ENCODE measurements around the gene EXOC2.

Gene EXOC2

DNA sequence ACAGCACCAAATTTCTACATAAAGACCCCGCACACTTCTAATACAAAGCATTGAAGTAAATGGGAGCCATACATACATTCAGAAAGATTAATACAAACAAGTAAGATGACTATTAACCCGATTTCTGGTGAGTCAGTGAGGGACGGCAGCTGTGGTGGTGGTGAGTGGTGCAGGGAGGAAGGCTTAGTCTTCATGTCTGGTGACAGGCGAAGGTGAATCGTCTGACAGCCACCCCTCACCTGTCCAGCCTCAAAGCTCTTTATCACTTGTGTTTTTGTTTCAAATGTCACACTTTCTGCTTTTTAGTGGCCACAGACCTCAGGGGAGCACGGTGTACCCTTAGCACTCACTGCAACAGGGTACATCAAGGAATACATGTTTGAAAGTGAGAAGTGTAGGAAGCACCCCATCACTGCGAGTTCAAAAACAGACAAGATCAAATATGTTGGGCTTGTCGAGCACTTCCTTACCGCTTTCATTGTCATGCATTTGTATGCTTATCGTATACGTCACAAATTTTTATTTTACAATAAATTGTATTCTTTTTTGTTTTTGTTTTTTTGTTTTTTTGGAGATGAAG, 237.8 kb downstream of the EXOC2 start:
- no peak for DNase-seq

DNA sequence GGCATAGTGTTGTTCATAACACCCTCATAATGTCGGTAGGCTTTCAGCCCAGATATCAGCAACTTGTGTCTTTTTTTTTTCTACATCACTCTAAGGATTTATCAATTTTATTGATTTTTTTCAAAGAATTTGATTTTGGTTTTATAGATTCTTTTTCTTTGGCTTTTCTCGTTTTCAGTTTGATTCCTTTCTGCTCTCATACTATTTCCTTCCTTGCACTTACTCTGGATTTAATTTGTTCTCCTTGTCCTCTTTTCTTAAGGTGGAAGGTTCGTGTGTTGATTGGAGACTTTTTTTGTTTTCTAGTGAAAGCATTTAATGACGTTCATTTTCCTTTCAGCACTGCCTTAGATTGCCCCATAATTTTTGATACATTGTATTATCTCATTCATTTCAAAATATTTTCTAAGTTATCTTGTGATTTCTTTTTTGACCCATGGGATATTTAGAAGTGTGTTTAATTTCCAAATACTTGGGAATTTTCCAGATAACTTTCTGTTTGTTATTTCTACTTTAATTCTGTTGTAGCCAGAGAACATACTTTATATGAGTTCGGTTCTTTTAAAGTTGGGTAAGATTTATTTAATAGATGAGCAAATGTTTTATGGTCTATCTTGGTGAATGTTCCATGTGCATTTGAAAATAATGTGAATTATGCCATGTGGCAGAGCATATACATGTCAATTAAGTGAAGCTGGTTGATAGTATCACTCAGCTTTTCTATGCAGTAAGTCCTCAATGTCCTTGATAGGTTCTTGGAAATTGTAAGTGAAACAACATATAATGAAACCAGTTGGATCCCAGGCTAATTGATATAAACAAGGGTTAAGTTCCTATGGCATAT, 238.6 kb downstream of the EXOC2 start:
- DNase-seq = no peak

DNA sequence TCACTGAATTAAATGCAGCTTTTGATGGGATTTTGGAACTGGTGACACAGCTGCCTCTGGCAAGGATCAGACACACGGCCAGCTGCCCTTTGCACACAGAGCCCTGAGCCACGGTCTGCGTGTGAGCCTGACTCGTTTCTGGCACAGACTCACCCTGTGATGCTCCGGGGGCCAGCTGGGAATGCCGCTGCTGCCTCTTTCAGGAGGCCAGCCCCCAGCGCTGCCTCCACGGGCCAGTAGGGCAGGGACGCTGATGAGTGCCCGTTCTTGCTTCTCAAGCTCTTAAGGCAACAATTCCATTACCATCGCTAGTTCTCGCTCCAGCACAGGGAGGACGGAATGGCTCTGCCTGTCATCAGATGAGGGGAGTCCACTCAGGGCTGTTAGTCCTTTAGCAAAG, 239.8 kb downstream of the EXOC2 start:
- peak; percentile 51 for DNase-seq

DNA sequence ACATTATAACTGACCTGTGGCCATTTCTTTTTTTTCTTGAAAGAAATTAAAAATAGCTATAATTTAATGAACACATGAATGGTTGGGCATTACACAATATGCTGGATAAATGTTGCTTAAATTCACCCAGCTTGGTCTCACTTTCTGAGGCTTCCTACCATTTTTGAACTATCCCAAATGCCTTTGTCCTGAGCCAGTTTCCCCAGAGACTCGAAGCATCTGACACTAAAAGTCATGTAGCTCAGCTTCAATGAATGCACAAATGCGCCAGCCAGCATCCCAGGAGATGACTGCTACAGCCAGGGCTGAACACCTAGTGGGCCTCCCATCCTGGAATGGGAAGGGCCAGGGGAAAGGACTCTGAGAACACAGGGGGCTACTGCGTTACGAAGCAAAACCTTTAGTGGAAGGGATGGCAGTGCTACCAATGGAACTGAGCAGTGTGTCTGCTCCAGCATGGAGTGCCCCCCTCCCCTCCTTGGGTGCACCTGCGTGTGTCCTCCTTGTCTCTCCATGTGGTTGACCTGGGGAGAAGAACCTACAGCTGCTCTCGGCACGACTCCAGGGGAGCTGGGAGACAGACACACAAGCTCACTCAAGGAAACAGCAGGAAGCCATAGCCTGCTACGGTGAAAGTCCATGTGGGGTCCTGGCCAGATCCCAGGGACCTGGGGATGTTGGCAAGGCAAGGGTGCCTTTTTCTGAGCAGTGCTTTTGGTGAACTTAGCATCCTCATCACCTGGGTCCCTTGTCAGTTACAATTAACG, 240.5 kb downstream of the EXOC2 start:
- DNase-seq = peak; percentile 29

DNA sequence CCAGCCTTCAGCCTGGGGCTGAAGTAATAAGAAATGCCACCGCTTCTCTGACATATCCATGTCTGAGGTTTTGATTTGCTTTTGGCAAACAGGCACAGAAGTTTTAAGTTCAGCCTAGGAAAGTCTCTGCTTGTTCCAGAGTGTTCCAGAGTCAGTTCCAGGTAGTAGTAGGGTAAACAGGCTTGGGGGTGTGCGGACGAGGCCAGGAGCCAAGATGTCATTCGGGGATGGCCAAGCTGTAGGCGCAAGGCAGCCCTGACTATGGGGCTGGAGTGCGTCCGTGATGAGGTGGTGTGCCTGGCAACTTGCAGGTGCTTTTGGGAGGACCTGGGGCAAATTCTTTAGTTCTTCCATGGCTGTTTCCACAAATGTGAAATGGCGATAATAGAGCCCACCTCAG, 241.1 kb downstream of the EXOC2 start:
- peak; percentile 27 for DNase-seq

DNA sequence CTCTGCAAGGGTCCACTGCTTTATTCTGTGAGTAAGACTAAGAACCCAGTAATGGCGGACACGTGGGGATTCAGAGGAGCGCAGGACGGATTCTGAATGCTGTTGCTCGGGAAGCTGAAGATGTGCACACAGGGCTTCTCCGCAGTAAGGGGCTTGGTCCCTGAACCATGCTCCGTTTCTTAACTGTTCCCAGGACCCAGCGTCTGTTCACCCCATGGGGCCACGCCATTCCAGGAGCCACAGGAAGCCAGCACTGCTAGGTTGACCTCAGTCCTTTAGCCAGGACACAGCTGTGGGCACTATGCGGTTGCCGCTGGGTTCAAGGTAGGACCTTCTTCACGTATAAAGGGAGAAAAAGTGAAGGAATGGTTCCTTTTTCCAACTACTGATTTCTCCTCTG, 241.6 kb downstream of the EXOC2 start:
- DNase-seq = peak; percentile 27

DNA sequence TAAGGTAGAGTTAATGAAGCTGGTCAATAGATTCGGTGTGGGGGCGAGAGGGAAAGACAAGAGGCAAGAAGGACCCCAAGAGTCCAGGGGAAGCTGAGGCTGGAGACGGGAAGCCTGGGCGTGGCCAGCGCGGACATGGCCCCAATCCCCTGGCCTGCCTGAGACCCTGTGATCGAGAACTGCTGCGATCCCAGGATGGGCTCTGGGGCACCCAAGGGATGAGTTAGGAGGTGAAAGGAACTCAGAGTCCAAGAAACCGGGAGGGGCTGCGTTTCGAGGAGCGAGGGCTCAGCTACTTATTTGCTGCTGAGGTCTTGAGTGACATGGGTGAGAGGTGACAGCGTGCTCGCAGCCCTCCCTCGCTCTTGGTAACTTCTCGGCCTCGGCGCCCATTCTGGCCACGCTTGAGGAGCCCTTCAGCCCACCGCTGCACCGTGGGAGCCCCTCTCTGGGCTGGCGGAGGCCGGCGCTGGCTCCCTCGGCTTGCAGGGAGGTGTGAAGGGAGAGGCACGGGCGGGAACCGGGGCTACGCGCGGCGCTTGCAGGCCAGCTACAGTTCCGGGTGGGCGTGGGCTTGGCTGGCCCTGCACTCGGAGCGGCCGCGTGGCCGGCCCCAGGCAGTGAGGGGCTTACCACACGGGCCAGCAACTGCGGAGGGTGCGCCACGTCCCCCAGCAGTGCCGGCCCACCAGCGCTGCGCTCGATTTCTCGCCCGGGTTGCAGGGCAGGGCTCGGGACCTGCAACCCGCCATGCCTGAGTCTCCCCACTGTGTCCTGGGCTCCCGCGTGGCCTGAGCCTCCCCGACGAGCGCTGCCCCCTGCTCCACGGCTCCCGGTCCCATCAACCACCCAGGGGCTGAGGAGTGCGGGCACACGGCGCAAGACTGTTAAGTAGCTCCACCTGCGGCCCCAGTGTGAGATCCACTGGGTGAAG, 243.2 kb downstream of the EXOC2 start:
- DNase-seq = peak; percentile 33

DNA sequence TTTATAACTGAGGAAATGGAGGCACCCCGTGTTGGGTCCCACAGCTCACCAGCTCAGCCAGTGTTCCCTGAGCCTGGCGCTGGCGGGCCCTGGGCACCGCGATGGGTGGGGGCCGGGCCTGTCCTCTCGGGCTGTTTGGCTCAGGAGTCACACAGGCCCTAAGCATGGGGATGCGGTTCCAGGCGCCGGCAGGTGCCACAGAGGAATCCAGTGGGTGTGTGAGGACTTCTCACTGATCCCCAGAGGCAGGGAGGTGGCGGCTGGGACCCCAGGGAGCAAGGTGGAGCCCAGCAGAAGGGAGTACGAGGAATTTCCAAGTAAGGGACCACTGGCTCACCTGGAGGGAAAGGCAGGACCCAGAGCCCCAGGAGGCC, 243.9 kb downstream of the EXOC2 start:
- peak; percentile 31 for DNase-seq

DNA sequence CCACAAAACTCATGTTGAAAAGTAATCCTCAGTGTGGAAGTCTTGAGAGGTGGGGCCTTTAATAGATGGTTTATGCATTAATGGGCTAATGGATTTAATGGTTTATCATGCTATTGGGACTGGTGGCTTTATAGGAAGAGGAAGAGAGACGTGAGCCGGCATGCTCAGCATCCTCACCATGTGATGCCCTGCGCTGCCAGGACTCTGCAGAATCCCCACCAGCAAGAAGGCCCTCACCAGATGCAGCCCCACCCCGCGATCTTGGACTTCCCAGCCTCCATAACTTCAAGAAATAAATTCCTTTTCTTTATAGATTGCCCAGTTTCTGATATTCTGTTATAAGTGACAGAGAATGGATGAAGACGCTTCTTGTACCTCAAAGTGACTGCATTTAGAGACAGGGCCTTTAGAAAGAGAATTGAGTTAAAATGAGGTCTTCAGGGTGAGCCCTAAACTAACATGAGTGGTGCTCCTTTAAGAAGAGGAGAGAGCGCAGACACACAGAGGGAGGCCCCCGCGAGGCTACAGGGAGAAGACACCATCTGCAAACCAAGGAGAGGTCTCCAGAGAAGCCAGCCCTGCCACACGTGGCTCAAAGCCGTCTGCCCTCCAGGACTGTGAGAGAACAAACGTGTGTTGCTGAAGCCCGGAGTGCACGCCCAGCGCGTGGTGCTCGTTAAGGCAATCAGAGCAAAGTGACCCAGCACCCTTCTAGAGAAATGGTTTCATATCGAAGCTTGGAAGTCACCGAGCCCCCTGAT, 244.5 kb downstream of the EXOC2 start:
- DNase-seq = peak; percentile 26

DNA sequence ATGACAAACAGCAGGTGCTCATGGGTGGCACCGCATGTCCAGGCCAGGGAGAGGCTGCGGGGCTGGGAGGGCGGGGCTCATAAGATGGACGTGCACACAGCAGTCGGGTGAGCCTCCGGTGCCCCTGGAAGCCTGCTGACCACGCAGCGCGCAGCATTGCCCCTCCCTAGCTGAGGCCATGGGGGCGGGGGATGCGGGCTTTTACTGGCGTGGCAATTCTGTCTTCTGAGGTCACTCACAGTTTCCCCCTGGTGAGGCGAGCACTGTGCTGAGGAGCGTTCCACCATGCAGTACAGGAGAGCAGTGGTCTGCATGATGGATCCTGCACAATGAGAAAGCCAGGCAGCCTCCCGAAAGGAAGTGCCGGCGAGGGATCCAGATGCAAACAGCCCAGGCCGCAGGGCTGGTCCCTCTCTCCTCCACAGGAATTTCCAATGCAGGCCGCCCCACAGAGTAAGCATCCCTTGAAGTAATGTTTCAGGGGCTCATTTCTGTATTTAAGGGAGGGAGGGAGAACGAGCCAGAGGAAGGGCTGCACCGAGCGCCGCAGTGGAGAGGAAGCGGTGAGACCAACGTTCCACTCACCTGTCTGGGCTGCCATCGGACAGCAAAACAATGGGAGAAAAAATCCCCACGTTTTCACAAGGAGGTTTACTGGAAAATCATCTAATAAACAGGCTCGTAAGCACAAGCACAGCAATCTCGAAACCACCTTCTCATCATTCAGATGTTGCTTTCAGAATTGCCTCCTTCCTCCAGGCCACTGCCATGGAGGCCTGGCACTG, 245.4 kb downstream of the EXOC2 start:
- peak; percentile 27 for DNase-seq

DNA sequence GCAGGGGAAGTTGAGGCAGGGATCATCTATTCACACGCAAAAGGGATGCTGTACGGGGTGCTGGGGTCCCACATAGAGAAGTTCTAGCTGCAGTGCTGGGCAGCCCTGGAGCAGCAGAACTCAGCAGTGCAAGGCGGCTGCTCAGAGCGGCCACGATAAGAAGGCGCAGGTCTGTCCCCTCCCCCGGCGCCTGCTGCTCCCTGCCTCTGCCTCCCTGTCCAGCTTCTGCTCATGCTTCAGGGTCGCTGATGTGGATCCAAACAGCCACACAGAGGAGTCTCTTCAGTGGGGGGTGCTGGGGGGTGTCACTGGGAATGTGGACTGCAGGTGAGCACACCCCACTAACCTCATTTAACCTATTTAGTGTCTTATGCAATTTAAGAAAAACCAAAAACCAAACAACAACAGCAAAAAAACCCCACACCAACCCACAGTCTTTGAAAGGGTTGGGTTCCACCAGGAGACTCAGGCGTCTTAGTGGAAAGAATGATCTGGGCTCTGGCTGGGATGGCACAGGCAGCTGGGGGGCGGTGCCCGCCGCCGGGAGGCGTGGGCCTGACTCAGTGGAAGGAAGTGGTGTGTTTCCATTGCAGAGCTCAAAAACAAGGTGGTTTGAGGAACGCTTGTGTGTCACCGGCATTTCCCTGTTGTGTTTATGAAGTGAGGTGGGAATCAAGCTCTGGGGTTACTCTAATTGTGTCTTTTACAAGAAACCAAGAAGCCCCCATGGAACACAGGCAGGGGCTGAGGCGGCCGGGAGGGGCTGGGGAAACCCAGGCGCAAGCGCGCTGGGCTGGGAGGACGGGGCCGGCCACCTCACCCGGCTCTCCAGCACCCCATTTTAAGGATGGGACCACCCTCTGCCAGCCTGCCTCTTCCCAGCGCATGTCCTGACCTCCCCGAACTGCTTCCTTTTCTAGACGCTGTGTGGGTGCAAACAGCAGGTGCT, 246.2 kb downstream of the EXOC2 start:
- peak; percentile 28 for DNase-seq

DNA sequence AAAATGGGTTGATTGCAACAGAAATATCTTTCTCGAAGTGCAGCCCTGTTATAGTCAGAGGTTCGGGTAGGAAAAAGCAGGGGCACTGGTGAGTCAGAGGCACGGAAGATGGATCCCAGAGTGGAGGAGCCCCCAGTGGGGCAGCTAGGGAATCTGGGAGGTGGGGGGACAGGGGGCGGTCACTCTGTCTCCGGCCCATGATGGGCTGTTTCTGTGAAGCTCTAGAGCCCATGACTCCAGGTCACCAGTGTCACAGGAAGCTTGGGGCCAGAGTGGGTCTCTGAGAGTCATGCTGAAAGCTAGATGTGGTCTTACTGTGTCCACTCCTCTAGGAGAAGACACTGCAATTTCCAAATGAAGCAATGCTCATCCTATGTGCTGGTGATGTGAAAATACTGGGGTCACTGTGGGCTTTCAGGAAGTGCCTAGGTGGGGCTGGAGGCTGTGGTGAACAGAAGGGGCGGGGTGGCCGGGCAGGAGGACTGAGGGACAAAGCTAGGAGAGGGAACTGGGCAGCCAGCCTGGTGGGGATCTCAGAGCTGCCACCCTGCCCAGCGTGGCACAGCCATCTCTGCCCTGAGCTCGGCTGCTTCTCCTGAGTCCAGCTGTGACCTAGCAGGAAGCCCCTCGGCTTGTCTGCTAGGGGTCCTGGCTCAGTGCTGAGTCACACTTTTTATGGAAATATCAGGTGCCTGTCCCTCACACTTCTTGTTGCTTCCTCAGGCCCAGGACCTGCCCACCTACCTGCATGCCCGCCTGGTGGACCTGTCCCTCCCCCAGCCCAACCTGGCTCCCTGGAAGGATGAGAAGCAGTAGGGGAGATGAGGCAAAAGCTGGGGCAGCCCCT, 247.1 kb downstream of the EXOC2 start:
- DNase-seq = peak; percentile 39

DNA sequence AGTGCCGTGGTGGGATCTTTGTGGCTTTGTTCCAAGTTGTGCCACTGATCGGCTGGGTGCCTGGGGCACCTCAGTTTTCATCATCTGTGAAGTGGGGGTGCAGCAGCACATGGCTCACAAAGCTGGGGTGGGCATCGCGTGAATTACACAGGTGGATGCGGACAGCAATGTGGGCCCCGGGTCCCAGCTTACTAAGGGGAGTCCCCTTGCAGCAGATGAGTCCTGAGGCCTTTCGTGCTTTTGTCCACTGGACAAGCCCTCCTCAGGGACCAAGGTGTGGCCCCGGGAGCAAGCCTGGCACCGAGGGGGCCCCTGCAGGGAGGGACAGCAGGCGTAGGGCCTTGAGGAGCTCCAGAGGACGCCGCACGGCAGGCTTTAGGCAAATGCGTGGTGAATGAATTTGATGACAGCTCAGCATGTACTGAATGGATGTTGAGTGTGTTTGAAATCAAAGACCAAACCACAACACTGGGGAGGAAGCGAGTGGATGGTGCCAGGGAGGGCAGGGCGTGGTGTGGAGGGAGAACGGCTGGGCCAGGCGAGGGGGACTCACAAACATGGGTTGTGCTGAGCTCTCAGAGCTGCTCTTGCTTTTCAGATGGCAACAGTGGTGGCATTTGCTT, 248.2 kb downstream of the EXOC2 start:
- DNase-seq = no peak

DNA sequence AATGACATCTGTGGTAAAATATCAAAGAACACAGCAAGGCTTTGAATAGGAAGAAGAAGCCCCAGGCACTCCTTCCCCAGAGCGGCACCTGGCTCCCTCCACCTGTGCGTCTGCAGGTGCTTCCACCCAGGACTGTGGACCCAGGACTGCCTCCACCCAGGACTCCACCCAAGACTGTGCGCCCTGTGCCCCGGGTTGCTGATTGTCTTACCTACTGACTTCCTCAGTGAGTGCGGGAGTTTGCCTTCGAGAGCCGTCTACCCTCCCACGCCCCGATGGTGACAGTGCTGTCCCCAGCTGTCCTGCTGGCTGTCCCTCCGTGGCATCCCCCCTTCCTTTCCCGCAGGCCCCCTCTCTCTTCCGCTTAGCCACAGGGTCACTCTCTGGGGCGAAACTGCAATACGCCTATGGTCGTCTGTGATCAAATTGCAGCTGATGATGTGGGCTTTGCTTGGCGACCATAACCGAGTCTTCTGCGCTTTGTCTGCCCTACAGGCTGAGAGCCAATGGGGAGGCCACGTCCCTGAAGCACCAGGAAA, 249.2 kb downstream of the EXOC2 start:
- no peak for DNase-seq

DNA sequence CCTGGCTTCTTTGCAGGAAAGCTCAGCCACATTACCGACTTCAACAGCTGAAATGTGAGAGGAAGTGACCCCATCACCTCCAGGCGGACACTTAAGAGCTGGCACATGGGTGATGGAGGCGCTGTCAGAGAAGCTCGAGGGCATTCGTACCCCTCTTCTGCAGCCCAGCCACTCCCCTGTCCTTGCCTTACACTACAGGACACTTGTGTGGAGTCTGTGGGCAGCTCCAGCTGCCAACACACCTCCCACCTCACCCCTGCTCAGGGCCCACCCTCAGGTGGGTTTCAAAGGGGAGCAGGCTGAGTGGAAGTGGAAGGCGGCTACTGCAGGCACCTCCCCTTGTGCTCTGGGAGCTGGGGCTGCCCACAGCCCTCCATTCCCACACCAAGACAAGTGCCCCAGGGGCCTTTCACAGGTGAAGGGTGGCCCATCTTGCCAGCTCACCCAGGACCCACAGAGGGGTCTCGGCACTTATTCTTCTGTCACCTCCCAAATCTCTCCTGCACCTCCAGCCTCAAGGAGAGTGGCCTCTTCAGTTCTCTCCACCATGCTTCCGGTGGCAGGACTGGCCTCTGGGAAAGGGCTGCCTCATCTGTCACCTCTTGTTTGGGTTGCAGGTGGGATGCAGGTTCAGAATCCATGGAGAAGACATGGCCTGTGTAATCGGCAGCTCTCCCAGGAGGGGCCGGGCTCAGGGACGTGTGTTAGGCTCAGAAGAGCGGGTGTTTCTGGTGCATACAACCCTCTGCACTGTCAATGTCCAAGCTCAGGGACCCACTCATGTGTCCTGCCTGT, 251.6 kb downstream of the EXOC2 start:
- DNase-seq = no peak

DNA sequence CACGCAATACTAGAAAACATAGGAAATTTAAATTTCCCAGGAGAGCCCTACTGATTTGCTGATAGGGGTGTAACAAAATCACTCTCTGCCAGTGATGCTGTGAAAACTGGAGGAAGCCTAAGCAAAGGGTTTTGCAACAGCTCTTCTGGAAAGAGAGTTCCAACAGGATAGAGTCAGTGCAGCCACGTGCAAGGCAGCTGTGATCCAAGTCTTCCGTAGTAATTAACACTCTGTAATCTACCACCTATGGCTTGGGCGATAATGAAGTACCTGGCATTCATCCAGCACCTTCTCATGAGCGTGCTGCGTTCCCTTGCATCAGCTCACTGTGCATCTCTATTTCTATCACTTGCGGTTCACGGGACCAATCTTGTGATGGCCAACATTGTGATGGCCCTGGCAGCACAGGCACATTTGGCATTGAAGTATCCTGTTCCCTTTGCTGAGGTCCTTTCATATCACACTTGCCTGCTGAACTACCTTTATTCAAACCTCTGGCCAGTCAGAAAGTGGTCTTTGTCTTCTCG, 253.2 kb downstream of the EXOC2 start:
- no peak for DNase-seq

DNA sequence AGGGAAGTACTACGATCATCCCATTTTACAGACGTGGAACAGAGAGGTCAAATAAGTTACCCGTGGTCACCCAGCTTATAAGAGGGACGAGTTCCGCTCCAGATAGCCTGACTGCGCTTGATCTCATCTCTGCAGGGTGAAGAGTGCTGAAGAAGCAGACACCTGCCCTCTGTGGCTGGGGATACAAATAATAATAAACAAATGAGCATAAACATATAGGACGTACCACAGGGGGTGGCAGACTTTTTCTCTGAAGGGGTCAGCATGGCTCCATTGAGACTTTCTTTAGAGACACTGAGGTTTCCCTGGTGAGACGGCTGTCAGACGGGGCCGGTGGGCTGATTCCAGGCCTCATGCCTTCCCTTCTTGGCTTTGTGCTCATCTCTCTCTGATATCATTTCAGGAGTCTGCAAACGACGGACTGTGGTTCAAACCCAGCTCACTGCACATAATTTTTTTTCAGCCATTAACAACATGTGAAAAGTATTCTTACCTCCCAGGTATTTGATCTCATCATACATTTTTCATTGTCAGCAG, 254.2 kb downstream of the EXOC2 start:
- DNase-seq = no peak

Measured in islet precursor cell (in vitro differentiated cells).